Natural killer cell treated with Interleukin-12 subunit alpha and Interleukin-12 subunit beta and Interleukin-15 and Interleukin-18, amount 100 ng/mL, for 72 hours (primary cell): Measurements from ENCODE around the gene KBTBD12. TPM values are rescaled to one million over a fixed set of nuclear protein-coding genes. Genes with fewer than 3 reads are reported as not detected.

ENCODE experiments used
- ATAC-seq, 2 donors: fragments of 150-1000 bp; cut with Tn5 transposase in 1 of 2; sonication (Bioruptor Pico), chemical (Tn5 transposase) in 1 of 2; 2 replicates each; pipeline ENCODE4 v1.10.0; 2021
- DNase-seq: peaks from one replicate; pipeline ENCODE4 v3.0.0; 2022; ENCODE audit warnings: low spot score
- H3K27ac Mint-ChIP-seq, 2 donors: 1 replicate in 1 of 2; 2 replicates in 1 of 2; pipeline ENCODE4 v1.8.0; 2022; ENCODE audit warnings: mixed read lengths in 2 of 2, mild to moderate bottlenecking in 1 of 2, moderate library complexity in 1 of 2
- H3K27me3 Mint-ChIP-seq, 2 donors: 1 replicate in 1 of 2; 2 replicates in 1 of 2; pipeline ENCODE4 v1.8.0; 2022; ENCODE audit warnings: mixed read lengths in 2 of 2
- H3K36me3 Mint-ChIP-seq: one replicate; pipeline ENCODE4 v1.8.0; 2022; ENCODE audit warnings: mixed read lengths
- H3K4me1 Mint-ChIP-seq, 2 donors: 1 replicate in 1 of 2; 2 replicates in 1 of 2; pipeline ENCODE4 v1.8.0; 2022; ENCODE audit warnings: low read depth in 2 of 2, mixed read lengths in 2 of 2, mild to moderate bottlenecking in 1 of 2
- H3K4me3 Mint-ChIP-seq: one replicate; pipeline ENCODE4 v1.8.0; 2022; ENCODE audit warnings: mixed read lengths
- H3K9me3 Mint-ChIP-seq: 2 replicates; pipeline ENCODE4 v1.8.0; 2022; ENCODE audit warnings: mixed read lengths
- total RNA-seq, 2 donors: library from RNA; stranded (reverse); gene quantifications; one replicate each; pipeline ENCODE4 v1.2.3, GENCODE V29; 2022

Gene KBTBD12
- total RNA-seq, 2 donors from 2014 or later: not detected

- H3K4me1 Mint-ChIP-seq: no peaks in the 10 kb centered on the region
- H3K36me3 Mint-ChIP-seq: no peaks in the 10 kb centered on the region
- H3K9me3 Mint-ChIP-seq: no peaks in the 10 kb centered on the region
- H3K27ac Mint-ChIP-seq: no peak overlapping the region
- H3K4me3 Mint-ChIP-seq: no peak overlapping the region
- peaks cover 7 to 58% of the 10 kb centered on the region in 2 donors for H3K27me3 Mint-ChIP-seq
- no peak for ATAC-seq
- DNase-seq: no peak
Measured at GRCh38 chr3:127949446-127950055, 34.5 kb downstream of the KBTBD12 start.

- no peak overlapping the region for H3K4me3 Mint-ChIP-seq
- ATAC-seq (no peak), DNase-seq (no peak)
- no peaks in the 10 kb centered on the region for H3K4me1 Mint-ChIP-seq
- peaks cover 11 to 59% of the 10 kb centered on the region in 2 donors for H3K27me3 Mint-ChIP-seq
- no peaks in the 10 kb centered on the region for H3K9me3 Mint-ChIP-seq
- no peaks in the 10 kb centered on the region for H3K36me3 Mint-ChIP-seq
- H3K27ac Mint-ChIP-seq: no peak overlapping the region
Measured at GRCh38 chr3:127951276-127951675, 36.2 kb downstream of the KBTBD12 start.

GRCh38 chr3:127953091-127954035 lies 38.3 kb downstream of the KBTBD12 start:
- DNase-seq (no peak), ATAC-seq (no peak)
- H3K4me1 Mint-ChIP-seq: no peaks in the 10 kb centered on the region
- H3K27ac Mint-ChIP-seq: no peak overlapping the region
- H3K27me3 Mint-ChIP-seq: peaks cover 8 to 42% of the 10 kb centered on the region in 2 donors
- H3K36me3 Mint-ChIP-seq: no peaks in the 10 kb centered on the region
- H3K4me3 Mint-ChIP-seq: no peak overlapping the region
- H3K9me3 Mint-ChIP-seq: no peaks in the 10 kb centered on the region

GRCh38 chr3:127954640-127955039 lies 39.6 kb downstream of the KBTBD12 start:
- H3K36me3 Mint-ChIP-seq: no peaks in the 10 kb centered on the region
- ATAC-seq (no peak), DNase-seq (no peak)
- no peaks in the 10 kb centered on the region for H3K4me1 Mint-ChIP-seq
- no peaks in the 10 kb centered on the region for H3K9me3 Mint-ChIP-seq
- peaks cover 6 to 30% of the 10 kb centered on the region in 2 donors for H3K27me3 Mint-ChIP-seq
- no peak overlapping the region for H3K4me3 Mint-ChIP-seq
- no peak overlapping the region for H3K27ac Mint-ChIP-seq

GRCh38 chr3:127955728-127956127 lies 40.7 kb downstream of the KBTBD12 start:
- no peaks in the 10 kb centered on the region for H3K4me1 Mint-ChIP-seq
- no peaks in the 10 kb centered on the region for H3K9me3 Mint-ChIP-seq
- ATAC-seq (no peak), DNase-seq (no peak)
- no peak overlapping the region for H3K27ac Mint-ChIP-seq
- no peaks in the 10 kb centered on the region for H3K36me3 Mint-ChIP-seq
- H3K27me3 Mint-ChIP-seq: peaks cover 6 to 21% of the 10 kb centered on the region in 2 donors
- no peak overlapping the region for H3K4me3 Mint-ChIP-seq

GRCh38 chr3:127959041-127959440 lies 44.0 kb downstream of the KBTBD12 start:
- peaks cover 5 to 15% of the 10 kb centered on the region in 2 donors for H3K27me3 Mint-ChIP-seq
- H3K9me3 Mint-ChIP-seq: no peaks in the 10 kb centered on the region
- H3K36me3 Mint-ChIP-seq: no peaks in the 10 kb centered on the region
- DNase-seq (no peak), ATAC-seq (no peak)
- H3K4me3 Mint-ChIP-seq: no peak overlapping the region
- H3K4me1 Mint-ChIP-seq: no peaks in the 10 kb centered on the region
- no peak overlapping the region for H3K27ac Mint-ChIP-seq

GRCh38 chr3:127959873-127960272 lies 44.8 kb downstream of the KBTBD12 start:
- Mint-ChIP-seq H3K27ac (no peak overlapping the region), H3K9me3 (no peaks in the 10 kb centered on the region), H3K4me3 (no peak overlapping the region), H3K27me3 (peaks cover 5 to 10% of the 10 kb centered on the region in 2 donors), H3K4me1 (no peaks in the 10 kb centered on the region), H3K36me3 (no peaks in the 10 kb centered on the region)
- no peak for ATAC-seq
- no peak for DNase-seq

- H3K9me3 Mint-ChIP-seq: no peaks in the 10 kb centered on the region
Measured at GRCh38 chr3:127960421-127960965, 45.5 kb downstream of the KBTBD12 start.

GRCh38 chr3:127961124-127961523 lies 46.1 kb downstream of the KBTBD12 start:
- DNase-seq (no peak), ATAC-seq (no peak)
- no peaks in the 10 kb centered on the region for H3K36me3 Mint-ChIP-seq
- no peaks in the 10 kb centered on the region for H3K9me3 Mint-ChIP-seq
- peaks cover 7 to 19% of the 10 kb centered on the region in 2 donors for H3K27me3 Mint-ChIP-seq
- H3K4me3 Mint-ChIP-seq: no peak overlapping the region
- no peak overlapping the region for H3K27ac Mint-ChIP-seq
- no peaks in the 10 kb centered on the region for H3K4me1 Mint-ChIP-seq

More at GRCh38 chr3:127960421-127960965, 45.5 kb downstream of the KBTBD12 start:
- Mint-ChIP-seq H3K4me1 (no peaks in the 10 kb centered on the region), H3K4me3 (no peak overlapping the region), H3K27me3 (peaks cover 3 to 13% of the 10 kb centered on the region in 2 donors), H3K27ac (no peak overlapping the region), H3K36me3 (no peaks in the 10 kb centered on the region)
- DNase-seq (no peak), ATAC-seq (no peak)

- H3K36me3 Mint-ChIP-seq: no peaks in the 10 kb centered on the region
- peaks cover 14 to 27% of the 10 kb centered on the region in 2 donors for H3K27me3 Mint-ChIP-seq
- no peak for ATAC-seq
- H3K4me1 Mint-ChIP-seq: no peaks in the 10 kb centered on the region
- H3K9me3 Mint-ChIP-seq: no peaks in the 10 kb centered on the region
- H3K4me3 Mint-ChIP-seq: no peak overlapping the region
- no peak for DNase-seq
- no peak overlapping the region for H3K27ac Mint-ChIP-seq
Measured at GRCh38 chr3:127961963-127962362, 46.9 kb downstream of the KBTBD12 start.

GRCh38 chr3:127962937-127963336 lies 47.9 kb downstream of the KBTBD12 start:
- Mint-ChIP-seq H3K27me3 (peaks cover 19 to 36% of the 10 kb centered on the region in 2 donors), H3K27ac (no peak overlapping the region), H3K4me3 (no peak overlapping the region), H3K4me1 (no peaks in the 10 kb centered on the region), H3K9me3 (no peaks in the 10 kb centered on the region), H3K36me3 (no peaks in the 10 kb centered on the region)
- ATAC-seq: no peak
- no peak for DNase-seq

- Mint-ChIP-seq H3K9me3 (no peaks in the 10 kb centered on the region), H3K4me3 (no peak overlapping the region), H3K27me3 (peaks cover 24 to 43% of the 10 kb centered on the region in 2 donors), H3K4me1 (no peaks in the 10 kb centered on the region), H3K36me3 (no peaks in the 10 kb centered on the region), H3K27ac (no peak overlapping the region)
- DNase-seq (no peak), ATAC-seq (no peak)
Measured at GRCh38 chr3:127964053-127964452, 49.0 kb downstream of the KBTBD12 start.

GRCh38 chr3:127964816-127965215 lies 49.8 kb downstream of the KBTBD12 start:
- DNase-seq (no peak), ATAC-seq (no peak)
- H3K36me3 Mint-ChIP-seq: no peaks in the 10 kb centered on the region
- H3K27me3 Mint-ChIP-seq: peaks cover 26 to 43% of the 10 kb centered on the region in 2 donors
- H3K9me3 Mint-ChIP-seq: no peaks in the 10 kb centered on the region
- H3K27ac Mint-ChIP-seq: no peak overlapping the region
- H3K4me1 Mint-ChIP-seq: no peaks in the 10 kb centered on the region
- H3K4me3 Mint-ChIP-seq: no peak overlapping the region

GRCh38 chr3:127967316-127967715 lies 52.3 kb downstream of the KBTBD12 start:
- Mint-ChIP-seq H3K27me3 (peaks cover 29 to 43% of the 10 kb centered on the region in 2 donors), H3K9me3 (no peaks in the 10 kb centered on the region), H3K36me3 (no peaks in the 10 kb centered on the region), H3K4me1 (no peaks in the 10 kb centered on the region), H3K27ac (no peak overlapping the region), H3K4me3 (no peak overlapping the region)
- no peak for DNase-seq
- ATAC-seq: no peak
